Retina (tissue), 1 donor: Measurements from ENCODE around the gene PTER.

Experiments used
- DNase-seq: peaks from one replicate; pipeline ENCODE4 v3.0.0-alpha.2; 2016

Gene PTER

GRCh38 chr10:16472828-16473227 is 36.0 kb downstream of the PTER start:
- DNase-seq, result no peak

DNA sequence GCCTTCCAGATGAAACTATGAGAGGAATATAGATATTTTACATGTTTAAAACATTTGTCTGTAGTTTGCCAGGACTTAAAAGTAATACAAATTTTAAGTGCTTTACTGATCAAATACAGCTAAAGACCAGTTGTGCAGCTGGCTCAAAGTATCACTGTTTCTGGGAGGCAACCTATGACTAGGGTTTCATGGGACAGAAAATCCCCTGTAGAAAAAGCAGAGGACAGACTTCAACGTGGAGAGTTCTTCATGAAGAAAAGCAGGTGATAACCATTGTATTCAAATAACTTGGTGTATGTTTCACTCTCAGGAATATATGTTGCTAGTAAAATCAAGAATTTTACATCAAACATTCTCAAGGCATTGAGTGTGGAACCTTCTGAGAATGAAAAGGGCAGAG is 40.9 kb downstream of the PTER start:
- no peak for DNase-seq

DNA sequence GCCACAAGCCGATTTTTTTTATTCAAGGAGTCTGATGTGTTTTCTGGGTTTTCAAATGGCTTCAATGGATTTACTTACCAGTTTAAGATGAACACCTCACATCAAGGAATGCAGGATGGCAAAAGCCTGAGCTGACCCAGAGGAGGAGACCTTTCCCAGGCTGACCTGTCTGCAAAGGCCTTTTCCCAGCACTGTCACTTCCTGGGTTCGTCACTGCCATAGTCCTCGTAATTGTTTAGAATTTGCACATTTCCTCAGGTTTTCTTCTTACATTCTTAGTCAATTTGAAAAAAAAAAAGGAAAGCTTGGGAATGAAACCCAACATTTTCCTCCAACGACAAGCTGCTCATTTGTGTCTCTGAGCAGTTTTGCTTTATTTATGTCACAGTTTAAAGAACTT is 42.0 kb downstream of the PTER start:
- no peak for DNase-seq

DNA sequence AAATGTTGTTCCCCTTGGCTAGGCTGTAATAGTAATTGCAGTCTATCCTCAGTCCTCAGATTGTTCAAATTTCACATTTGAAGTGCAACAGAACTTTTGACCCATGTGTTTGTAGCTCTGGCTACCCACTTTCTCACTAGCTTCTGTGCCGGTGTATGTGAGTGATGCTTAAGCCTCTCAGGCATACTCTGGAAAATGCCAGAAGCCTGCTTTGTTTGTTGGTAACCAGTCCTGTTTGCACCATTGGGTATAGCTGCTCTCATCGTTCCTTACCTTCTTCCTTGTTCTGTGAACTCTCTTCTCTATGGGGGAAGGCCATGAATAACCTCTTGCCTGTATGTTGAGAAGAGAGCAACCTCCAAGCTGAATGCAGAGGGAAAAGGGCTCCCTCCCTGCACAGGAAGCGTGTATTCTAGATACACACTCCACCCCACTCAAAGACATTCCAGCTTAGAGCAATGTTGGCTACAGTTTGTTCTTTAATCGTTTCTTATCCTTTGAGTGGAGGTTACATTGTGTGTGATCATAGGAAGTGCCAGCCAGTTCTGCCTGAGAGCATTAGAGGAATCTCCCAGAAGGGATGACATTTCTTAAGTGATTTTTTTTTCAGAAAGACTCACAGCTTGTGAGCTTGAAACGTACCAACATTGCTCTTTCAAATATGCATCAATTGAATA is 44.4 kb downstream of the PTER start:
- peak; percentile 69 for DNase-seq

DNA sequence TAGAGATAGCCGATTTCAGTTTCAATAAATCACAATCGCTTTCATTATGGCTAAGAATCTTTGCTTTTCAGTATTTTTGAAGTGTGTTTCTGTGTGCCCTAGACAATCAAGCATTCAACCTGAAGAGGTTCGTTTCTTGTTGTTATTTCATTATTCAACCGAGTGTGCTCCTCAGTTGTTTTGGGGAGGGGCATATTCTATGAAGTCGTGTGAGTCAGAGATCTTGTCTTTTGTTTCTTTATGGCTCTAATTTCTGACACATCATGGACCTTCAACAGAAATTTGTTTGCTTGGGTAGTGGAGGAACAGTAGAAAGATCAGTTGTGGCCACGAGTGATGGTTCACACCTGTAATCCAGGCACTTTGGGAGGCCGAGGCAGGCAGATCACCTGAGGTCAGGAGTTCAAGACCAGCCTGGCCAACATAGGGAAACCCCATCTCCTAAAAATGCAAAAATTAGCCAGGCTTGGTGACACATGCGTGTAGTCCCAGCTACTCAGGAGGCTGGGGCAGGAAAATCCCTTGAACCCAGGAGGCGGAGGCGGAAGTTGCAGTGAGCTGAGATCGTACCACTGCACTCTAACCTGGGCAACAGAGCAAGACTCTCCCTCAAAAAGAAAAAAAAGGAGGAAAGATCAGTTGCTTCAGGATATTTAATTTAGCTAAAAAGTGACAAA is 46.6 kb downstream of the PTER start:
- DNase-seq, result no peak

GRCh38 chr10:16490511-16490910 is 53.7 kb downstream of the PTER start:
- DNase-seq, result no peak

GRCh38 chr10:16491933-16492332 is 55.1 kb downstream of the PTER start:
- peak; percentile 25 for DNase-seq

DNA sequence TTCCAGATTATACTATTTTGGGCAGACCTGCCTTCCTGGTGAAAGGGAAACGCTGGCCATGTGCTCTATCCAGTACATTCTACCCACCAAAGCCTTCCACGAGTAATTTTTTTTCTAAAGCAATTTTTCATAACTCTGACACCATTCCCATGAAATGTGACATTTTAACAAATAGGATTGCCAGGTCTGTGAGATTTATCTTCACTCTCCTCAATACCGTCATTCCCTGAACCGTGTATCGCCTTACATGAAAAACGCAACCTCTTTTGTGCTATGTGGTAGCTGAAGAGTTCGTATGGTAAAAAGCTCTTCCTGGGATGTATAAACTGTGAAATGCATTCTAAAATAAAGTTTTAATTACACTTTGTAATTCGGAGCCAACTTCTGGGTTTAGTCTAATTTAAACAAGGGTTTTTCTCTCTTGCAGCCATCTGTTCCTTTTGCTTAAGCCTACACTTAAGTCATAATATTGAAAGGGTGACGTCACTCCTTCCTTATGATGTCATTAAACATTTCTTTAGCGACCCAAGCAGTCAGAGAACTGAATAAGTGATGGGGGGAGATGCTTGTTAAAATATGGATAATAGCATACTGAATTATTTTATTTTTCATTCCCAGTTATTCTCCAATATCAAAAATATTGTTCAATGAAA is 57.2 kb downstream of the PTER start:
- no peak for DNase-seq

- no peak for DNase-seq
These were observed 61.1 kb downstream of the PTER start for GRCh38 chr10:16497911-16498310.

GRCh38 chr10:16505161-16505560 is 68.4 kb downstream of the PTER start:
- no peak for DNase-seq

DNA sequence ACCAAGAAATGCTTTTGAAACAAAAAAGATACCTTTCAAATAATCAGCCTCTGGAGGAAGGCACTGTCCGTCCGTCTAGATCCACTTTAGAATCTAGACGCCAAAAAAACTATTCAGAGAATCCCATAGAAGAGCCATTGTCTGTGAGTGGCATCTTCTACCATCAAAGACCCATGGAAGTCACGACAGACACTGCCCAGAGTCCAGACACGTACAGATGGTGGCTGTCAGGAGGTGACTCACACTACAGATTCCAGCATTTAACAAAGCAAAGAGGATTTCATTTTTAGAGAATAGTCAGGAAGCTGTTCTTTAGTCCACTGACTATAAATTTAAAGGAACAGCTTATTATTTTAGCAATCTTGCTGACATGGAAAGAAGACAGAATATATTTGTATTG is 73.2 kb downstream of the PTER start:
- DNase-seq, result no peak

DNA sequence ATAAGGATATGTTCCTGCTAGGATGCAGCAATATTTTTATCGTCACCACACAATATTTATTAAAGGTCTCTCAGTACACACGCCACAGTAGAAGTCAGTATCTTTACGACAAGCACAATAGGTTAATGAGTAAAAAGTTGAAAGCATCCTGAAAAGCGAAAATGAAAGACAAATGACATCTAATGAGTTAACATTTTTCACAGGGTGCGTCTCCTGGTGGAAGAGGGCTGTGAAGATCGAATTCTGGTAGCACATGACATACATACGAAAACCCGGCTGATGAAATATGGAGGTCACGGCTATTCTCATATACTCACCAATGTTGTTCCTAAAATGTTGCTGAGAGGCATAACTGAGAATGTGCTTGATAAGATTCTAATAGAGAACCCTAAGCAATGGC is 74.0 kb downstream of the PTER start:
- DNase-seq, result no peak

GRCh38 chr10:16518822-16519221 is 82.0 kb downstream of the PTER start:
- DNase-seq, result no peak

- peak; percentile 59 for DNase-seq
These were observed 82.6 kb downstream of the PTER start for GRCh38 chr10:16519250-16519907.

- DNase-seq, result peak; percentile 19
These were observed 83.4 kb downstream of the PTER start for GRCh38 chr10:16519908-16520861.

- DNase-seq, result peak; percentile 66
These were observed 84.1 kb downstream of the PTER start for GRCh38 chr10:16520900-16521299.

DNA sequence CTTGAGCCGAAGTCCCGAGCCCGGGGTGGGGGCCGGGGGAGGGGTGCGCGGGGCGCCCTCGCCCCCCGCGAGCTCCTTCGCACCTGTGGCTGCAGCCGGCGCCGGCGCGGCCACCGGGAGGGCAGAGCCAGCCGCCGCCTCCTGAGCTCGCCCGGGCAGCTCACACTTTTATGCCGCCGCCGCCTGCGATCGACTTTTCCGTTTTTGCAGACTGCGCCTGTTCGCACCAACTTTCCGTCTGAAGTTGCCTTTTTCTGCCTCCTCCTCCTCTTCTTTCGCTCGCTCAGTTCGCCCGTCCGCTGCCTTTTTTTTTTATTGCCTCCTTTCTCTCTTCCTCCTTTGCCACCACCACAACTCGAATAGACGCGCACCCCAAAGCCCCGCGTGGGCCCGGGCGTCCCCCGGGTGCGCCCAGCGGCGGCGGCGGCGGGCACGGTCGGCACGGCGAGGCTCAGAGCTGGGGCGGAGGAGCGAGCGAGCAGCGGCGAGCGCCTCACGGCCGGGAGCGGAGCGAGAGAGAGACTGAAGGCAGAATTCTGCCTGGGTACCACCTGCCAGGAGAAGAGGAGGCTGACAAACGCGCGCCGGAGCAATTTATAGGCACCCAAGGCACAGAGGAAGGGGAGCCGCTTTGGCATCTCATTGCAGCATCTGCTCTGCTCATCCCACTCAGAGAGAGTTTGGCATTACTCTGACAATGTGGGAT is 84.7 kb downstream of the PTER start, which contains the start of gene C1QL3:
Gene C1QL3, minus strand, starts transcription at position 569 of the 706 bp plus-strand sequence. CDS start 814 bp downstream, outside the sequence.
- DNase-seq, result peak; percentile 72

DNA sequence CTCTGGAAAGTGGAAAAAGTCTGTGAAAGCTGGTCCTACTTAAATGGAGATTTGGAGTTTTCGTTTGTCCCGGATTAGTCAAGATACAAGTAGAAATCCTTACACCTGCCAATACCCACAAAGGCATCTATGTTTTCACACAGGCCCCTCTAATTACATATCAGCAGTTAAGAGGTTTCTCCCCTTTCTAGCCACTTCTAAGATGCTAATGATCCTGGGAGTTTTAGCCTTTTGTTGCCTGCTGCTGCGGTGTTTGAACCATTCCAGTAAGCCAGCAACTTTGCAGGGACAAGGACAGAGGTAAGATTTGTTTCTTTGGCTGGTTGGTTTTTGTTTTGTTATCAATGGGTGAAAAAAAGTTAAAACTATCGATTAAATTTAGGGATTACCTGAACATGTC is 90.6 kb downstream of the PTER start:
- DNase-seq, result no peak

DNA sequence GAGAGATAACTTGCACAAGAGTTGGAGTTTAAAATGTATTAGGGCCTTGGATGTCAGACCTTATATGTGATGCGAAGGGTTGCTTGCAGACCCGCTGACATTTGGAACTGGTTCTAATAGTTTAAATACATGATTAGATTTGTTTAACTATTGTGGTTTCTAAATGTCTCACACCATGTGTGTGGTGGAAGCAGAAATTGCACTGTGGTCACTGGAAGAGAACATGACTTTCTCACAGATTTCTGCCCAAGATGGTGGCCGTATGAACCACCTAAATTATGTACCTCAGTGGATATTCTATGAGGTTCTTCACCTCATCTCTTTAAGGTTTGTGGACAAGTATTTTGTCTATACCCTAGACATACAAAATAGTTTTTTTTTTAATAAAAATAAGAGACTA is 93.0 kb downstream of the PTER start:
- DNase-seq, result no peak

GRCh38 chr10:16536155-16536554 is 99.3 kb downstream of the PTER start:
- DNase-seq, result no peak

GRCh38 chr10:16544099-16544498 is 107.3 kb downstream of the PTER start:
- DNase-seq, result no peak

GRCh38 chr10:16544591-16544990 is 107.8 kb downstream of the PTER start:
- DNase-seq, result no peak
